ENCODE data around the gene HOXC10. TPM values are rescaled to one million over a fixed set of nuclear protein-coding genes. Genes with fewer than 3 reads are reported as not detected.

HOXC10 gene
- total and polyA plus RNA-seq, 2 of the 8 experiments (the other 6 are each of a cell fraction or from before 2014, with no cell fraction given) = not detected

DNA sequence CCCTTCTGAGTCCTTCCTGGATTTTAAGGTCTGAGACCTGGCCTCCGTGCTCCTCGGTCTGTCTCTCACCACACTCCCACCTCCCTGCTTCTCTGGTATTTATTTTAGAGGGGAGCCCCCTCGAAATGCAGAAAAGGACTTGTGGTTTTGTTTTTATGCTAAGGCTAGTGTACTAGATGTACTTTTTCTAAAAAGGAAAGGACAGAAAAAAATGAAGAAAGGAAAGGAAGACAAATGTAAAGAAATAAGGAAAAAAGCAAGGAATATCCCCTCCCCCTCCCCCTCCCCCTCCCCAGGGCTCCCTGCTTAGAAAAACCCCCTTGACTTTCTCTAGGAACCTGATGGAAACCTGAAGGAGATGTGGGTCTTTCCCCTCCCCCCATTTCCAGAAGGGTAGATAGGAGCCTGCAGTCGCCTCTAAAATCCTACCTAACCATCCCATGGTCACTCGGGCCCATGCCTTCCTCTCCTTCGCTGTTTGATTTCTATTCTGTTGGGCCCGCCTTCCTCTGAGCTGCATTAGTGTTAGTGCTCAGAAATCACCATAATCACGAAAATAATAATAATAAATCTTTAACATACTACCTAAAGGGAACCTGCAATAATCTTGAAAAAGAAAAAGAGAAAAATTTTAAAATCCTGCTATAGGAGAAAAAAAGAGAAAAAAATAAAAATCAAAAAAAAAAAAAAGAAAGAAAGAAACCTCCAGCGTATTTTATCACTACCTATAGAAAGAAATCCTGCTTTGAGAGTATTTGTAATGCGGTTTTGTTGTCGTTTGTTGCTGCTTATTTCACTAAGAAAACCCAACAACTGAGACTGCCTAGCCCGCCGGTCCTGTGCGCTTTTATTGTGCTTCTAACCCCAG is 27.0 kb downstream of the HOXC10 start (continued):
- TF ChIP-seq HDAC6 (IDR thresholded peaks at IDR 0.05; ENCODE audit: low read depth, low read length) (no peak), CHD1 (IDR thresholded peaks at IDR 0.05; ENCODE audit: low read depth, low read length) (no peak), KDM5A (IDR thresholded peaks at IDR 0.05; ENCODE audit: low read length) (no peak), SAP30 (IDR thresholded peaks at IDR 0.05; ENCODE audit: insufficient read depth, insufficient replicate concordance, low read length) (no peak)
